Activated T-cell treated with anti-CD3 and anti-CD28 coated beads, Interleukin-2, amount 50 U/mL, for 1 hour (primary cell): ENCODE measurements around the gene CPN2.

Source experiments
- DNase-seq: peaks from one replicate; pipeline ENCODE4 v3.0.0-alpha.2; 2020

CPN2 gene

GRCh38 chr3:194351080-194351672 lies at the start of gene CPN2:
TSS of gene CPN2 (minus strand) at chr3:194351328. CDS start at chr3:194342702, 8,626 bp downstream.
- no peak for DNase-seq

DNA sequence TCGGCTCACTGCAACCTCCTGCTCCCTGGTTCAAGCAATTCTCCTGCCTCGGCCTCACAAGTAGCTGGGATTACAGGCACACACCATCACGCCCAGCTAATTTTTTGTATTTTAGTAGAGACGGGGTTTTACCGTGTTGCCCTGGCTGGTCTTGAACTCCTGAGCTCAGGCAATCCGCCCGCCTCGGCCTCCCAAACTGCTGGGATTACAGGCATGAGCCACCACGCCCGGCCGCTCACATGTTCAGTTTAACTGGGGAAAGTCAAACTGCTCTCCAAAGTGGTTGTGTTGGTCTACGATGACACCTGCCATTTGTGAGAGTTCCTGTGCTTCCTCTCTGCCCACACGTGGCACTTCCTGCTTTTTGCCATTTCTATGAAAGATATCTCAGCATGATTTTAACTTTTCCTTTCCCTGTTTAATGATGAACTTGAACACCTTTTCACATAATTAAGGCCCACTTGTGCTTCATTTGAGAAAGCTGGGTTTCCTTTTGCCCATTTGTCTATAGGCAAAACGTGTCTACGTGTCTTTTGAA lies 48.8 kb upstream of the CPN2 start:
- no peak for DNase-seq

- DNase-seq, result no peak
These were observed 48.0 kb upstream of the CPN2 start, which contains the start of gene GP5 for GRCh38 chr3:194399166-194399565. TSS of gene GP5 (minus strand) at chr3:194399266. CDS start at chr3:194398282, 984 bp downstream.

DNA sequence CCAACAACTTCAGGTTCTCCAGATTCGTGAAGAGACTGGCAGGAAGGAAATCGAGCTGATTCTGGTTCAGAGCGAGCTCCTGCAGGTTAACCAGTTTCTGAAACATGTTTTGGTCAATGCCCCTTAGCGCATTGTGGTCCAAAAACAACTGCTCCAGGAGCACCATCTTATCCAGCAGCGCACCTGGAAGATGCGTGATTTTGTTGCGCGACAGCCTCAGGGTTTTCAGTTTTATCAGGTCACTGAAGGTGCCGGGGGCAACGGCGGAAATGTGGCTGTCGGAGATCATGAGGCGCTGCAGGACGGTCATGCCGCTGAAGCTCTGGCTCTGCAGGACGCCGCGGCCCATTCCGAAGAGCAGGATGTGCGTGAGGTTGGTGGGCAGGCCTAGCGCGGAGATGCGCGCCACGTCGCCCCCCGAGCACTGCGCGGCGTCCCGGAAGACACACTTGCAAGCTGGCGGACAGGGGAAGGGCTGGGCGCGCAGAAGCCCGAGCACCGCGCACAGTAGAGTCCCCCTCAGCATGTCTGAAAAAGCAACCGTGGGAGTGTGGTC lies 46.7 kb upstream of the CPN2 start:
- DNase-seq, result peak; percentile 39

DNA sequence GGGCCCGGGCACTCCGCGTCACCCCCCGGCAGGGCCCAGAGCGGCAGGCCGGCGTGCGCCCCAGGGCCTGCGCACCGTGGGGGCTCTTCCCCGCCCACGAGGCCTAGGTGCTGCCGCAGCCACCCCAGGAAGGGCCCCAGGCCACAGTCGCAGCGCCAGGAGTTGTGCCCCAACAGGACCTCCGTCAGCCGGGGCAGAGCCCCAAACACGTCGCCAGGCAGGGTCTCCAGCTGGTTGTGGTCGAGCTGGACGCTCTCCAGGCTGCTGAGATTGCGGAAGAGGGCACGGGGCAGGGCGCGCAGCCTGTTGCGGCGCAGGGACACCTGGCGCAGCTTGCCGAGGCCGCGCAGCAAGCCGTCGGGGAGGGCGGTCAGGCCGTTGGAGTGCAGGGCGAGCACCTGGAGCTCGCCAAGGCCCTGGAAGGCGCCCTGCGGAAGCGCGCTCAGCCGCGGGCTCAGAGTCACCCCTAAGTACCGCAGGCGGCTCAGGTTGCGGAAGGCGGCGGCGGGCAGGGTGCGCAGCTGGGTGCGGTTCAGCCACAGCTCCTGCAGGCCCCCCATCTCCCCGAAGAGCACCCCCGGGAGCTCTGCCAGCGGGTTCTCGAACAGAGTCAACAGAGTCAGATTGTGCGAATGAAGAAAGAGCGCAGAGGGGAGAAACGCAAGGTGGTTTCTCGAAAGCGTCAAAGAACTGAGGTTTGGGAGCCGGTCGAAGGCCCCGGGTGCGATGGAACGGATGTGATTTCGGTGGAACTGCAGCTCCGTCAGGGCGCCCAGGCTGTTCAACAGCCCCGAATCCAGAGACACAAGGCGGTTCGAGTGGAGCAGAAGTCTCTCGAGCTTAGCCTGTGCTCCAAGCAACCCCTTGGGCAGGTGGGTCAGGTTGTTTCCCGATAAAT lies 46.0 kb upstream of the CPN2 start:
- DNase-seq, result peak; percentile 57

GRCh38 chr3:194396539-194396858 lies 45.4 kb upstream of the CPN2 start:
- no peak for DNase-seq

- DNase-seq, result peak; percentile 64
These were observed 44.8 kb upstream of the CPN2 start for GRCh38 chr3:194395778-194396538.

GRCh38 chr3:194395212-194395611 lies 44.1 kb upstream of the CPN2 start:
- DNase-seq, result no peak

DNA sequence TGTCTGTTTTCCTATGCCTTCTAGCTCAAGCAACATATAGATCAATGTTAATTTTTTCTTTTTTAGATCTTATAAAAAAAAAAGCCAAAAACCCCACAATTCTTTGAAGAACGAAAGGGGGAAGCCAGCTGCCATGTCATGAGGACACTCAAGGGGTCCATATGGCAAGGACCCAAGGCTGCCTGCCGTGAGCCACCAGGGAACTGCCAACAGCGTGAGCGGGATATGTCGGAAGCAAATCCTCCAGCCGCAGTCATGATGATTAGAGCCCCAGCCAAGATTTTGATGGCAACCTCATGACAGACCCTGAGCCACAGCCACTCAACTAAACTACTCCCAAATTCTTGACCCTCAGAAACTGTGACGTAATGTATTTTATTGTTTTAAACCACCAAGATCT lies 41.4 kb upstream of the CPN2 start:
- DNase-seq, result no peak

GRCh38 chr3:194390835-194391234 lies 39.7 kb upstream of the CPN2 start:
- DNase-seq, result no peak

- no peak for DNase-seq
These were observed 38.1 kb upstream of the CPN2 start for GRCh38 chr3:194389269-194389668.

DNA sequence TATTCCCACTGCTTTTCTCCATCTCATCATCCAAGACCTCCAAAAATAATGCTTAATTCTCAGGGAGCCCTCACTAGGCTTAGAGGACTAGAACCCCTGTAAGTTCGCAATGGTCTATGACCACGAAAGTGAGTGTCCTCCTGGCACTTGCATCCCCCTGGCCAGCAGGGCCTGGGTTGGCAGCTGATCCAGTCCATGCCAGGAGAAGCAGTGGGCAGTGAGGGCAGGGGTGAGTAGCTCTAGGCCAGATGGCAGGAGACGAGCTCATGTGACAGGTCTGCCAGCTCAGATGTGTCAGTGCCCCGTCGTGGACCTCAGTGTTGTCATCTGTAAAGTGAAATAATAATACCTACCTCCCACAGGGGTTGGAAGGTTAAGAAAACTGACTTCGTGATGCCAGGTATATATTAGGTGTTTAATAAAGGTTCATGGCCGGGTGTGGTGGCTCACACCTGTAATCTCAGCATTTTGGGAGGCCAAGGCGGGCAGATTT lies 36.8 kb upstream of the CPN2 start:
- no peak for DNase-seq

DNA sequence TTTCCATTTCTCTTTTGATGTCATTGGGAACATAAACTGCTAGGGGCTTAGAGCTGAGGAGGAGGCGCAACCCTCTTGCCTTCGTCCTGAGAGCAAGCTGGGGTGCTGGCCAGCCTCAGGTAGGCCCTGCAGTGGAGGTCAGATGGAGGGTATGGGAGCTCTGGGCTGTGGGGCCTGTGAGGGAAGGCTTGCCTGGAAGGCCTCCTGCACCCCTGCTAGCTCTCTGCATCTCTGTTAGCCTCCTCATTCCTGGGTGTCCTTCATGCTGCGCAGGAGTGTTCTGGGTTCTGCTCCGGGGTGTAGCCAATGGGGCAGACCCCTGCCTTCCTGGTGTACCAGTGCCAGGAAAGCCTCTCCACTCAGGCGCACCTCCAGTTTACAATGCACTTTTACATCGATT lies 36.1 kb upstream of the CPN2 start:
- DNase-seq, result no peak

DNA sequence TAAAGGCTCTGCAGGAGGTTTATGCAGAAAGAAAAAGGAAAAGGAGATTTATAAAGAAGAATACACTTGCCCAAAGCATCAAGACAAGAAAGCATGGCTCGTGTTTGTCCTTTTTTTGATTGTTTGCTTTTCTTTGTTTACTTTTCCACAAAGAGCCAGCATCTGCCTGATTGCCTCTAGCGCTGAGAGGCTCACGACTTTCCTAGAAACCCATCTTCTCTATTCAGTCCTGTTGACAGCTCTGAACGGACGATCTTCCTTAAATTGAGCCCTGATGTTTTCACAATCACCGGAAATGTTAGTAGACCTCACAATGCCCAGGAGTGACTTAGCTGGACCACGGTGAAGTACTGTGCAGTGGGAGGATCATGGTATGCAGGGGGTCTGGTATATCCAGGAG lies 35.5 kb upstream of the CPN2 start:
- no peak for DNase-seq

GRCh38 chr3:194386066-194386465 lies 34.9 kb upstream of the CPN2 start:
- DNase-seq, result no peak

DNA sequence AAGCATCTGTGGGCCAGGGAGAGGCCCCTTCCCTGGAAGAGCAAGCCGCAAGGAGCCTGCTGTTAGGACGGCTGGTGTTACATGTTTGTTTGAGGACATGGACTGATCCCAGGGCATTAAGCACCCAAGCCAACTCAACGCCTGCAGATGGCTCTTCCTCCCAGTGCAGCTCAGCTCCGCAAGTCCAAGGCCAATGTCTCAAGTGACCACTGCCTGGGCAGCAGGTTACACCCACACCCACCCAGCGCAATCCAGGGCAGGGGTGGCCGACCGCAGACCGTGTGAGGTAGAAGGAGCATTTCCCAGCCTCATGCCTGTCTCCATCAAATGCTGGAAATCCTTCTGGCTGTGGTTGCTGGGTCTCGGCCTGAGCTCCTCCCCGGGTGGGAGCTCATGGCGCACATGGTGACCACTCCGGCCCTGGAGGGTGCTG lies 33.5 kb upstream of the CPN2 start:
- no peak for DNase-seq

DNA sequence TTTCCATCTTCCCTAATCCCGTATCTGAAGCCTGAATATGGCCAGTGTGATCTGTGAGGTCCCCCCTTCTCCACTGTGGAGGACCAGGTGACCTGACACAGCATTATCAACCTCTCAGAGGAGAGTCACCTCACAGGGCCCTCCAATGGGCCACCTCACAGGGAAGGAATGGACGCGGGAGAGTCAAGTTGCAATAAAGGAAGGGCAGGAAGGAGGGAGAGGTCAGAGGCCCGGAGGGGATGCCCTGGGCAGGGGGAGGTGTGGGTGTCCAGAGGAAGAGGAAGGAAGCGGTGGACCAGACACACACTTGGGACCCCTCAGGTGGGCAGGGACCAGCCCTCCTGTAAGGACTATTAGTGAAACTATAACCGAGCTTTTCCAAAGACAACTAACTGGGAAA lies 33.0 kb upstream of the CPN2 start:
- no peak for DNase-seq

DNA sequence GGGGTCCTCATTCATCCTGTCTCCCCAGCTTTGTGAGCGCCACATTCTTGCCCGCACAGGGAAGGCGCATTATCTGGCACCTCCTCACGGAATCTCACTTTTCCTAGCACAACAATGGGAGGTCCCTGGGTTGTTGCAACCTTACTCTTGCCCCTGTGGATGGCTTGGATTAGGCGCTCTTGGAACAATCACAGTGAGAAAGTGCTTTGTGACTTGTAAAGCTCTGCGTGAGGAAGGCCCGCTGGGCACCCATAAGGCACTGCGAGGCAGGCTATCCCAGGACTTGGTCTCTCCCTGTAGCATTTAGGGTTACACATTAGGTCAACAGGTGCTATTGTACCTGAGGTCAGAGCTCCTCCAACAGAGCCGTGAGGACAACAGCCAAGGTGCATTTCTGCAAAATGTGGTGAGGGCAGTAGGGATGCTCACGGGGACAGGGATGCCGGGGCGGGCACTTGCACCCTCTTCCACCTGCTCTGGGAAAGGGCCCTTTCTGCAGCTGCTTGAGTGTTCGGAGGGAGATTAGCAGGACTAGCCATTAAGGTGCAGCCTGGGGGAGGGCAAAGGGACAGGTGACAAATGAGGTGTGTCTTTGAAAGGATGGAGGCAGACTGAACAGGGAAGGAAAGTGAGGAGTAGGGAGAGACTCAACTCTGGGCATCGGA lies 32.3 kb upstream of the CPN2 start:
- no peak for DNase-seq

- no peak for DNase-seq
These were observed 31.7 kb upstream of the CPN2 start for GRCh38 chr3:194382892-194383223.

- DNase-seq, result no peak
These were observed 31.2 kb upstream of the CPN2 start for GRCh38 chr3:194382196-194382891.

DNA sequence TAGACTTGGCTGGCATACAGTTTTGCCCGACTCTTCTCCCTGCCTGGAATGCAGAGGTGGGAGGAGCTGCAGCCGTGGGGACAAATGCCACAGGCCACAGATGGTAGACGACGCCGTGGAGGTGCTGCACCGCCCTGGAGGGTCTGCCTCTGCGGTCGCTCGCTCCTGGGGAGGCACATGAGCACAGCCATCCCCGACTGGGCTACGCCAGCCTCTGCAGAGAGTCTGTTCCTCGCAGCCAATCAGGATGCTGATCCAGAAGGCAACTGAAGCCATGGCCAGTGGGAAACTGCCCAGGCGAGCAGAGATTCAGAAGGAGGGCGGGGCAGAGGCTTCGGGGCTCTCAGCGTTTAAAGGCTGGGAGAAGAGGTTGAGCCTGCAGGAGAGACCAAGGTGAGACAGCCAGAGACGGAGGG lies 30.3 kb upstream of the CPN2 start:
- no peak for DNase-seq

DNA sequence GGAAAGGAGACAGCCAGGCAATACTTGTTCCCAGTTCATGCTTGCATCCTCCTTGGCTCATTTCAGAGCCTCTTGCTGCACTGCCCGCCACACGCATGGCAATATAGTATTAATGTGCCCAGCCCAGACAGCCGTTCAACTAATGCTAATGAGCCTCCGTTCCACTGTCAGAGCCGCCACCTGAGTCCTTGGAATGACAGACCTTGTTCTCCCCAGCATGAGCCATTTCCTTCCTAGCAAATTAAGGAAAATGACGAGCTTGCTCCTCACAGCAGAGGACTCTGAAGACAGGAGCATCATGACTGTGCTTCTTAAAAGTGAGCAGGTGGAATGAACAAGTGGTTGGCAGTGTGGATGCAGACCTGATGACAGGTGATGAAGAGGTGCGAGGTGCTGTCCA lies 29.2 kb upstream of the CPN2 start:
- DNase-seq, result no peak
